Caco-2 (cell line): ENCODE results near the gene SCML1. TPM values are rescaled to one million over a fixed set of nuclear protein-coding genes. Genes with fewer than 3 reads are reported as not detected.

Experiments
- BruUV-seq: library from RNA; stranded (reverse); fragments of 400-500 nt; replicated peaks from 2 replicates; lab custom pipeline; 2021; lab: Mats Ljungman, UMichigan
- CTCF ChIA-PET: fragments of 300-600 bp; sonication (Branson Sonifier 250); formaldehyde crosslinking; loops from one replicate; lab custom pipeline; 2022; ENCODE audit warnings: antibody characterized with exemption; lab: Charles Lee
- POLR2A ChIA-PET: fragments of 300-600 bp; sonication (Branson Sonifier 250); formaldehyde crosslinking; loops from one replicate; lab custom pipeline; 2022; ENCODE audit warnings: antibody characterized with exemption; lab: Charles Lee
- DNase-seq, 2 experiments: peaks; one replicate each; pipeline versions ENCODE4 v3.0.0 to v3.0.0-alpha.2; 2020 to 2022
- H3K27me3 ChIP-seq: replicated peaks from 2 replicates; pipeline ENCODE4 v1.6.0; 2011; ENCODE audit warnings: low read length; ENCODE audit not compliant: control insufficient read depth, insufficient read depth
- H3K36me3 ChIP-seq: 2 replicates; pipeline ENCODE4 v1.5.1; 2011; ENCODE audit warnings: low read length; ENCODE audit not compliant: control insufficient read depth, insufficient read depth
- H3K4me1 ChIP-seq: fragments of 250-450 bp; sonication (Bioruptor Pico); 2 replicates; pipeline ENCODE4 v1.5.1; 2020; ENCODE audit warnings: mild to moderate bottlenecking
- H3K4me3 ChIP-seq: 2 replicates; pipeline ENCODE4 v1.5.1; 2011; ENCODE audit warnings: low read depth, mild to moderate bottlenecking, control low read depth, low read length
- H3K9me3 ChIP-seq: fragments of 250-450 bp; sonication (Bioruptor Pico); 2 replicates; pipeline ENCODE4 v1.5.1; 2020; ENCODE audit warnings: mild to moderate bottlenecking, moderate library complexity
- H3K27ac Mint-ChIP-seq: one replicate; pipeline ENCODE4 v1.8.0; 2022; ENCODE audit warnings: mixed read lengths; ENCODE audit not compliant: unreplicated experiment
- H3K27me3 Mint-ChIP-seq: one replicate; pipeline ENCODE4 v1.8.0; 2022; ENCODE audit warnings: mixed read lengths; ENCODE audit not compliant: insufficient read depth, unreplicated experiment
- H3K36me3 Mint-ChIP-seq: one replicate; pipeline ENCODE4 v1.8.0; 2022; ENCODE audit warnings: mild to moderate bottlenecking, mixed read lengths; ENCODE audit not compliant: insufficient read depth, unreplicated experiment
- H3K4me1 Mint-ChIP-seq: one replicate; pipeline ENCODE4 v1.8.0; 2022; ENCODE audit warnings: low read depth, mixed read lengths; ENCODE audit not compliant: unreplicated experiment
- H3K4me3 Mint-ChIP-seq: one replicate; pipeline ENCODE4 v1.8.0; 2022; ENCODE audit warnings: mild to moderate bottlenecking, moderate library complexity, mixed read lengths; ENCODE audit not compliant: unreplicated experiment
- H3K9me3 Mint-ChIP-seq: one replicate; pipeline ENCODE4 v1.8.0; 2022; ENCODE audit warnings: mixed read lengths; ENCODE audit not compliant: unreplicated experiment
- CTCF ChIP-seq, 2 experiments: fragments of 200-600 bp in 1 of 2; IDR thresholded peaks; 1 replicate in 1 of 2; 2 replicates in 1 of 2; pipeline versions ENCODE4 v1.5.1 to v1.8.0; 2011 to 2022; ENCODE audit warnings: antibody characterized with exemption in 1 of 2, control low read depth in 1 of 2, inconsistent platforms in 1 of 2, low read depth in 1 of 2, low read length in 1 of 2, mild to moderate bottlenecking in 1 of 2, moderate library complexity in 1 of 2; ENCODE audit not compliant: insufficient read depth in 1 of 2, severe bottlenecking in 1 of 2, unreplicated experiment in 1 of 2
- intact Hi-C: fragments of 100-400 bp; cut with micrococcal nuclease; formaldehyde crosslinking; loops from one replicate; pipeline ENCODE4 v1.10.0; 2022; ENCODE audit not compliant: unreplicated experiment
- total RNA-seq: library from RNA; stranded (reverse); gene quantifications from 2 replicates; pipeline ENCODE4 v1.2.3, GENCODE V29; 2022

The SCML1 gene
- total RNA-seq, 1 experiment from 2014 or later: 16.4 TPM

- no peak overlapping the region for H3K4me3 Mint-ChIP-seq
- DNase-seq: no peak
- no peaks in the 10 kb centered on the region; the same call in 1 of the 2 replicates for H3K27me3 ChIP-seq
- no TSS peak for BruUV-seq
- no peaks in the 10 kb centered on the region for H3K4me1 ChIP-seq
- intact Hi-C loops: no loop called here
- H3K27ac Mint-ChIP-seq: no peak overlapping the region
- no peaks in the 10 kb centered on the region for H3K9me3 Mint-ChIP-seq
- no peak overlapping the region for H3K4me3 ChIP-seq
- no peaks in the 10 kb centered on the region for H3K27me3 Mint-ChIP-seq
- H3K9me3 ChIP-seq: no peaks in the 10 kb centered on the region
- CTCF ChIA-PET: no interaction called here
- no peaks in the 10 kb centered on the region for H3K36me3 ChIP-seq
- POLR2A ChIA-PET: no interaction called here
- no peaks in the 10 kb centered on the region for H3K4me1 Mint-ChIP-seq
- TF ChIP-seq CTCF (IDR thresholded peaks at IDR 0.05; ENCODE audit: insufficient read depth in 1 of 2, low read depth in 1 of 2, low read length in 1 of 2, severe bottlenecking in 1 of 2, unreplicated experiment in 1 of 2): no peak
- no peaks in the 10 kb centered on the region for H3K36me3 Mint-ChIP-seq
These were observed 32.5 kb downstream of the SCML1 start for GRCh38 chrX:17769701-17770269.

GRCh38 chrX:17773221-17773876 lies 36.1 kb downstream of the SCML1 start:
- H3K4me1 ChIP-seq: no peaks in the 10 kb centered on the region
- H3K27me3 ChIP-seq: no peaks in the 10 kb centered on the region; the same call in 1 of the 2 replicates
- no peak overlapping the region for H3K4me3 Mint-ChIP-seq
- no peaks in the 10 kb centered on the region for H3K4me1 Mint-ChIP-seq
- intact Hi-C loops: no loop called here
- peaks cover 6% of the 10 kb centered on the region for H3K27me3 Mint-ChIP-seq
- BruUV-seq: no TSS peak
- H3K36me3 Mint-ChIP-seq: no peaks in the 10 kb centered on the region
- TF ChIP-seq CTCF (IDR thresholded peaks at IDR 0.05; ENCODE audit: insufficient read depth in 1 of 2, low read depth in 1 of 2, low read length in 1 of 2, severe bottlenecking in 1 of 2, unreplicated experiment in 1 of 2): no peak
- DNase-seq: no peak
- CTCF ChIA-PET: no interaction called here
- no peaks in the 10 kb centered on the region for H3K9me3 Mint-ChIP-seq
- H3K36me3 ChIP-seq: no peaks in the 10 kb centered on the region
- no peaks in the 10 kb centered on the region for H3K9me3 ChIP-seq
- H3K4me3 ChIP-seq: no peak overlapping the region
- no peak overlapping the region for H3K27ac Mint-ChIP-seq
- POLR2A ChIA-PET: no interaction called here

- Histone ChIP-seq H3K27me3 (no peaks in the 10 kb centered on the region; the same call in 1 of the 2 replicates), H3K36me3 (no peaks in the 10 kb centered on the region), H3K4me3 (no peak overlapping the region), H3K4me1 (no peaks in the 10 kb centered on the region), H3K9me3 (no peaks in the 10 kb centered on the region)
- H3K27ac Mint-ChIP-seq: no peak overlapping the region
- H3K9me3 Mint-ChIP-seq: no peaks in the 10 kb centered on the region
- CTCF ChIA-PET: no interaction called here
- H3K36me3 Mint-ChIP-seq: no peaks in the 10 kb centered on the region
- no peak for DNase-seq
- BruUV-seq: no TSS peak
- POLR2A ChIA-PET: no interaction called here
- no peak overlapping the region for H3K4me3 Mint-ChIP-seq
- no peaks in the 10 kb centered on the region for H3K4me1 Mint-ChIP-seq
- intact Hi-C loops: no loop called here
- peaks cover 6% of the 10 kb centered on the region for H3K27me3 Mint-ChIP-seq
- no peak for TF ChIP-seq CTCF (IDR thresholded peaks at IDR 0.05; ENCODE audit: insufficient read depth in 1 of 2, low read depth in 1 of 2, low read length in 1 of 2, severe bottlenecking in 1 of 2, unreplicated experiment in 1 of 2)
These were observed 36.8 kb downstream of the SCML1 start for GRCh38 chrX:17774053-17774452.
